ENCODE measurements around the gene SPATS2.
"Not testable (repeated sequence)": the region's sequence is repeated elsewhere in the genome, so short reads cannot be mapped to it uniquely, and the experiment has no call there.

SPATS2 gene

GRCh38 chr12:49525942-49526341 lies 158.7 kb downstream of the SPATS2 start:
- no peak for DNase-seq

GRCh38 chr12:49527361-49528130 lies 160.3 kb downstream of the SPATS2 start:
- no peak for DNase-seq

- peak; percentile 49 to 62 for DNase-seq
Measured at GRCh38 chr12:49529414-49529813, 162.2 kb downstream of the SPATS2 start.

GRCh38 chr12:49531745-49532144 lies 164.5 kb downstream of the SPATS2 start:
- no peak for DNase-seq

- DNase-seq: no peak
Measured at GRCh38 chr12:49533331-49533730, 166.1 kb downstream of the SPATS2 start.

GRCh38 chr12:49534122-49534521 lies 166.9 kb downstream of the SPATS2 start:
- DNase-seq: not testable (repeated sequence)

- DNase-seq: no peak
Measured at GRCh38 chr12:49534731-49535278, 167.5 kb downstream of the SPATS2 start.

GRCh38 chr12:49535921-49536525 lies 168.8 kb downstream of the SPATS2 start:
- no peak for DNase-seq

- no peak for DNase-seq
Measured at GRCh38 chr12:49536526-49537071, 169.3 kb downstream of the SPATS2 start.

GRCh38 chr12:49537231-49537751 lies 170.0 kb downstream of the SPATS2 start:
- DNase-seq: no peak

GRCh38 chr12:49537752-49538509 lies 170.7 kb downstream of the SPATS2 start:
- peak in 1 of 2 experiments; percentile 16 for DNase-seq

GRCh38 chr12:49538510-49539403 lies 171.5 kb downstream of the SPATS2 start, which contains the start of gene KCNH3:
Gene KCNH3 (plus strand): TSS chr12:49539030. CDS start chr12:49539417, 387 bp downstream.
- DNase-seq: peak; percentile 34 to 38

- no peak for DNase-seq
Measured at GRCh38 chr12:49539406-49540228, 172.4 kb downstream of the SPATS2 start.

GRCh38 chr12:49540229-49541139 lies 173.2 kb downstream of the SPATS2 start:
- DNase-seq: no peak

GRCh38 chr12:49541140-49541861 lies 174.0 kb downstream of the SPATS2 start:
- DNase-seq: no peak

- DNase-seq: no peak
Measured at GRCh38 chr12:49541911-49542505, 174.7 kb downstream of the SPATS2 start.

- no peak for DNase-seq
Measured at GRCh38 chr12:49542592-49543160, 175.4 kb downstream of the SPATS2 start.
